GM21786 (cell line): ENCODE data around the gene CAMTA1.

Experiments
- ATAC-seq: cut with Tn5 transposase; IDR thresholded peaks from one replicate; pipeline ENCODE4 v1.9.1; 2021; ENCODE audit not compliant: unreplicated experiment

CAMTA1 gene

DNA sequence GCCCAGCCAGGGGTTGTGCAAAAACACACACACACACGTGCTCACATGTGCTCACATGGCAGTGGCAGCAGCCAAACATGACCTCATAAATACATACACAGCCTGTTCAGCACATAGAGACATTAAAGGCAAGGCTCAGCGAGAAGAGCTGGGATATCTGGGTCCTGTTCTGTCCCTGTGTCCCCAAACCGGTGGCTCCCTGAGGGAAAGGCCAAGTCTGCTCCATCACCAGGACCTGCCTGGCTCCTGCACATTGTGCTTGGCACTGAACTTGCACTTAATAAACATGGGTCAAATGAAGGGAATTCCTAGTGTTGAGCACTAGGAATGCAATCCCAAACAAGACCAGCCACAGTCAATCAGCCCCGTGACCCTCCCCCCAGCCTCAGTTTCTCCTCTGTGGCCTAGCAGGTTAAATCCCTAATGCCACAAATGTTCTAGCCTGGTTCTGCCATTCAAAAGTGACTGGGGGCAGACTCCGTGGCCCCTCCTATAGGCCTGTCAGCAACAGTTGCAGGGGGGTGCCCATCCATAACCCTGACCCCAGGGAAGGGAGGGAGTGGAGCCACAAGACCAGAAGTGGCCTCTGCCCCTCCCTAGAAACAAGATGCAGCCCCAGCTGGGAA, 825.0 kb downstream of the CAMTA1 start:
- no peak for ATAC-seq

DNA sequence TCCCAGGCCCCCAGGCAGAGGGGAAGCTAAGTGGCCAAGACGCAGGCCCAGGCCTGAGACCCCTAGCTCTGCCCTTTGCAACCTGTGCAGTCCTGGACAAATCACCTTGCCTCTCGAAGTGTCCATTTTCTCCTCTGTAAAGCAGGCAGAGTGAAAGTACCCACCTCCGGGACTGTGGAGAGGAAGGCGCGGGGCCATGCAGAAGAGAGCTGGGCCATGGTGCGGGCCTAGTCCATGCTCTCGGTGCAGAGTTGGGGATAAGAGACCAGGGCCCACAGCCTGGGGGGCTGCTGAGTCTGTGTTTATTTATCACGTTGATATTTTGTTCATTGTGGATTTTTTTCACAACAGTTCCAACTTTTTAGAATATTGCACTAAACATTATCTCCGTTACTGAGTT, 825.7 kb downstream of the CAMTA1 start:
- no peak for ATAC-seq

DNA sequence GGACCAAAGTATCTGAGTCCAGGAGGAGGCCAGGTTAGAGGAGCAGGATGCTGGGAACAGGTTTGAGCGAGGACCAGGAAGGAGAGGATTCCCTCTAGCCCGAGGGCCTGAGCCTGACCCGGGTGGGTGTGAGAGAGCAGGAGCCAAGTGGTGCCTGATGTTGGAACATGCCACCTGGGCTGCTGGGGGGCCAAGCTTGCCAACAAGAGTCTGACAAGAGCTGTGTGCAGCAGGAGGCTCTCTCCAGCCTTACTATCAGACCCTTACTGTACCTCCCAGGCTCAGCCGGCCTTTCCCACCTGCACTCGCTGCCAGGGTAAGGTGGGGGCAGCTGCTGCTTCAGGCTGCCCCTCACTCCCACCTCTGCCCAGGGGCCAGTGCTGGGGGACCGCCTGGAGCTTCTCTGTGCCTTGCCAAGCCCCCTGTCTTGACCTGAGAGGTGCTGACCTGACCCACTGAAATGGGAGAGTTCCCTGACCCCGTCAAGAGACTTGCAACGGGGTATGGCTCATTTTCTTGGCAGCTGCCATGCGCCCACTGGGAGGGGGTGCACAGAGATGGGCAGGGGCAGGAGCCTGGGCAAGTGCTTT, 826.3 kb downstream of the CAMTA1 start:
- no peak for ATAC-seq

DNA sequence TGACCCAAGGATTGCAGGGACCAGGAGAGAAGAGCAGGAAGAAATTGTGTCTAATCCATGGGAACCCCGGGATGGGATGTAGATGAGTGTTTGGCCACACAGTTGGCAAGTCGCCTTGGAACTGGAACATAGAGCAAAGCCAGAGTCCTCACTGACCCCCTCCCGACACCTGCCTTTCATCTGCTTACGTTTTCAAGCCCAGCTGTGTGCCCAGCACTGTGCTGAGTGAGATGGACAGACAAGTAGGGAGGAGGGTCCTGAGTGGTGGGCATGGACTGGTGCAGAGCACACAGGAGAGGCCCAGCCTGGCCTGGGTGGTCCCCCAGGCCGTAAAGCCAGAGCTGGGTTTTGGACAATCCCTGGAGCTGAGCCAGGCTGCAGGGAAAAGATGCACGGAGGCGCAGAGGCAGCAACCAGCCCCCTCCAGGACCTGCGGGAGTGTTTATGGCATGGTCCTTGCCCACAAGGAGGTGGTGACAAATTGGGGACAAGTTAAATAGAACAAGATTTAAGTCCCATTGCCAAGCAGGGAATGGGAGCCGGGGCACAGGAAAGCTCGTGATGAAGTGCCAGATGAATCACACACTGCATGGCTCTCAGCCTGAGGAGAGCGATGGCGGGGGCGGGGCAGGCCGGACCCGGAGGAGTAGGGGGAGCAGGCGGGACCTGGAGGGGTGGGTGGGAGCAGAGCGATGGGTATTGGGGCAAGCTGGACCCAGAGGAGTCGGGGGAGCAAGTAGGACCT, 828.0 kb downstream of the CAMTA1 start:
- ATAC-seq = no peak

DNA sequence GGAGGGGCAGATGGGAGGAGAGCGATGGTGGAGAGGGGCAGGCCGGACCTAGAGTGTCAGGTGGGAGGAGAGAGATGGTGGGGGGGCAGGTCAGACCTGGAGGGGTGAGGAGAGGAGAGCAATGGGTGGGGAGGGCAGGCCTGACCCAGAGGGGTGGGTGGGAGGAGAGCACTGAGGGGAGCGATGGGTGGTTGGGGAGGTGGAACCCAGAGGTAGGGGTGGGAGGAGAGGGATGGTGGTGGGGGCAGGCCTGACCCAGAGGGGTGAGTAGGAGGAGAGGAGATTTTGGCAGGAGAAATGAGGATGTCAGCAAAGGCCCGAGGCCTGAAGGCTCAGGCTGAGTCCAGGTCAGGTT, 828.6 kb downstream of the CAMTA1 start:
- ATAC-seq = no peak

DNA sequence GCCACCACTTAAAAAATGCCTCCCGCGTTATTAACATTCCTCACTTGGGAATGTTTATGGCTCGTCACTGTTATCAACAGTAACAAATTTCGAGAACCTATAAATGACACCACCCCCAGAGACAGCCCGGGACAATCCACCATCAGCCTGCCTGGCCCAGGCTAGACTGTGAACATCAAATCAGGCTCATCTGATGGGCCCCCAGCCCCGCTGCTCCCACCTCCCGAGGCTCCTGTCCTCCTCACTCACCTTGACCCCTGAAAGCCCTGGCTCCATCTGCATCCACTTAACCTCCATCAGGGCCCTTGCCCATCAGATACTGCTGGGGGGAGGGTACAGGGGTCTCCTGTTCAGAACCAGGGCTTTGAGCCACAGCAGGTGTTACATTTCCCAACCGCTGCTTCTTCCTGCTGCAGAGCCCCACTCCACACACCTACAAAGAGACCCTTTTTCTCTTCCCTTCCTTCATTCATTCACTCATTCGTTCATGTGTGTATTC, 829.4 kb downstream of the CAMTA1 start:
- ATAC-seq = no peak

DNA sequence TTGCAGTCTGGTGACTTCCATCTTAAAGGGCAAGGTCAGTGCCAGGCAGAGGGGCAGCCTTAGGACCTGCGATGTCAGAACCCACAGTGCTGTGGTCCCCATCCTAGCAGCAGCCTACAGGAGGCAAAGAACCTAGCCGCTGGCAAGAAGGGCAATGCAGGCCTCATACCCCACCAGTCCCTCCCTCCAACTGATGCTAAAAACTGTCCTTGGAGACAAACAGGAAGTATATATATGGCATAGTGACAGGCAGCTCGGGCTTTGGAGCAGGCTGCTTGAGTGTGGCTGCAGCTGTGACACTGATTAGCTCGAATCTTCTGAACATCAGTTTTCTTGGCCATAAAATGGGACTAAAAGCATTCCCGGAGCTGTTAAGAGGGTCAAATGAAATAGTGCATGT, 829.9 kb downstream of the CAMTA1 start:
- ATAC-seq = no peak

DNA sequence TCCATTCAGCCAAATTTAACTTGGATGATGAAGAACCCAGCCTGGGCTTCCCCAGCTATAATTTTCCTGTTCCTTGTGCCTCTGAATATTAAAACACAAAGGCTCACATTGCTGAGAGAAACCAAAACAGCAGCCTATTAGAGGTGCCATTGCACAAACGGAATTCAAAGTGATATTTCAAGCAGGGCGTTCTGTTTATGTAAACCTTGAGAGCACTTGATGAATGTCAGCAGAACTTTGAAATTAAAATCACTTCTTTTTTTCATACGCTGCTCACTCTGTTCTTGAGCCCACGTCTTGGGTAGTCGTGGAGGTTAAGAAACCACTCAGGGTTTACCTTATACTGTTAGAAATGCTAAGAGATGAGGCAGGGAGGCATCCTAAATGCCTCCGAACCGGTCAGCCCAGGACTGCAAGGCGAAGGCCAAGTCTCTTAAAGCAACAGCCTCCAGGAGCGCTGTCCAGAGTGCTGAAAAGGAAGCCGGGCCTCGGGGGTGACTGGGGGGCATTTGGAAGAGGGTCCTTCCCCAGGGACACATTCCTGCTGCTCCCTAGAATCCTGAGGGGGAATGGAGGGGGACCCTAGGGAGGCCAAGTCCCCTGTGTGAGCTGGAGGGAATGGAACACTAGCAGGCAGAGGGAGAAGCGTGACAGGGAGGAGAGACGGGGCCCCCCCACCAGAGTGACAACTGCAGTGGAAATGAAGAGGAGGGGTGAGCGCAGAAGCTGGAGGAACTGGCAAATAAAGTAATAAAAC, 831.0 kb downstream of the CAMTA1 start:
- ATAC-seq = no peak

DNA sequence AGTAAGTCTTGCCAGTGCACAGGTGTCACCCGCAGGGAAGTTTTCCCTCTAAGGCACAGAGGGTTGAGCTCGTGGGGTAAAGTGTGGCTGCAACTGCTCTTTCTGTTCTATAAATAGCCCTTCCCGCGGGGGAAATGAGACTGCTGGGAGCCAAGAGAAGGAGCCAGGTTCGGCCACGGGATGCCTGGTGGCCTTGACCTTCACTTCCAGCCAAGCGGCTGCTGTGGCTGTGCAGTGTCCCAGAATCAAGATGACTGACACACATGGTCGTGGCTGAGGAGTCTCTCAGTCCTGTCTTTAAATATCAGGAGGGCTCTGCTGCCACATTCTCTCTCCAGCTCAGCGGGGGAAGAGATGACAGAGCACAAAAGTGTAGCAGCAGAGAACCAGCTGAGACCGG, 831.7 kb downstream of the CAMTA1 start:
- ATAC-seq = no peak

DNA sequence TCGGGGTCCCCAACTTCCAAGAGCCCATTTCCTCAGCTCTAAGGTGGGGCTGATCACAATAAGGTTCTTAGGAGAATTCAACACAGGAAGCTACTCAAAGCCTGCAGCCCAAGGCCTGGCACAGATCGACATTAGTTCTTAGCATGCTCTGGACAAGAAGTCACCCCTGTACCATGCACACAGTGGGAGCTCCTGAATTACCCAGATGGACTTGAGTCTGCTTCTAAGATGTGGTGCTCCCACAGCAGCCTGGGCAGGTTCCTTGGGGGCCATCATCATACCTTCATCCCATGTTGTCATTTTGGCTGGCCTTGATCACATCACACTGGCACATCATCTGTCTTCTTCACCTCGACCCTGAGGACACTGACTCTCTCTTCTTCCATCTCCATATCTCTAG, 832.6 kb downstream of the CAMTA1 start:
- ATAC-seq = no peak

DNA sequence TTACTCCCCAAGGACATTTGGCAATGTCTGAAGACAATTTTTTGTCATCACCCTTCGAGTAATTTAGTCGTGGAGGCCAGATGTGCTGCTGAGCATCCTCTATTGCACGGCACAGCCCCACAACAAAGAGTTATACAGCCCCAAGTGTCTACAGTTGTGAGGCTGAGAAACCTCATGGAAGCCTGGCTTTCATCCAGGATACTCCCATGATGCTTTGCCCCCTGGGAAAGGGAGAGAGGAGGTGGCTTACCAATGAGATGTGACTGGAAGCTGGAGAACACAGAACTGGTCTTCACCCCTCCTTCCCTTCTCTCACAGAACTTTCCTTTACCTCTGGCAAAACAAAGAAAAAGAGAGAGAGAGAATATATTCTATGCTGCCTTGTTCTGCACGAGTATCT, 834.9 kb downstream of the CAMTA1 start:
- ATAC-seq = no peak

DNA sequence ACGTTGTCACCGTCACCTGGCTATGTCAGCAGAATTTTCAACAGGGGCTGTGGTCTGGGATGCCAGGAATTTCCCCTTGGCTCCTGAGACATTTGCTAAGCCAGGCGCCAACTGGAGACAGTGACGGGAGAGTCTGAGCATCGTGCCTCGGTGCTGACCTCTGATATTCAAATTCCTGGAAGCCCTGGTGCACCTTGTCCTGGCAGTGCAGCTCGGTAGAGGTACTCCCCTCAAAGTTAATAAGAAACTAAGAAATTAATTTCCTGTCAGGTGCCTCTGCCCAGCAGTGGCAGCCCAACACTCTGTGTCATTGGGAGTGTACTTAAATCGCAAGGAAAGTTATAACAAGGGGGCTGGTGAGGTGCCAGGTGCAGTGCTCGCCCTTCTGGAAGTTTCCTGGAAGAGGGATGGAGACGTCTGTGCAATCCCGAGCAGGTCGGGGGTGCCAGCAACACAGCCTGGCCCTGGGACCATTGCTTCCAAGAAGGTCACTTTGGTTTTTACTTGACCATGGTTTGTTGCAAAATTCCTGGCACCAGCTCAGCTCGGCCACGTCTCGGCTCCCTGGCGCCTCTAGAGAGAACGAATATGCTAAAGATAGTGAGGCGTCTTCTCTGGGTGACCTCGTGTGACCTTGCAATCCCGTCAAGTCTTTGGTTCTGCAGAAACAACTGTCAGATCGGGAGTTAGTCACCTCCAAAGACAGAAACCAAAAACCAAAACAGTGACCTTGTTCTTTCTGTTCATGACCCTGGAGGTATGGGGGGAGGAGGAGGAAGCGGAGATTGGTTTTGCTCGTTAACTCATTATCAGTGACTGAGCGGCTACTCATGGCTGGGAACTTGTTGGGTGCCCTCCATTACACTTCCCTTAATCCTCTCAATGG, 836.3 kb downstream of the CAMTA1 start:
- no peak for ATAC-seq

DNA sequence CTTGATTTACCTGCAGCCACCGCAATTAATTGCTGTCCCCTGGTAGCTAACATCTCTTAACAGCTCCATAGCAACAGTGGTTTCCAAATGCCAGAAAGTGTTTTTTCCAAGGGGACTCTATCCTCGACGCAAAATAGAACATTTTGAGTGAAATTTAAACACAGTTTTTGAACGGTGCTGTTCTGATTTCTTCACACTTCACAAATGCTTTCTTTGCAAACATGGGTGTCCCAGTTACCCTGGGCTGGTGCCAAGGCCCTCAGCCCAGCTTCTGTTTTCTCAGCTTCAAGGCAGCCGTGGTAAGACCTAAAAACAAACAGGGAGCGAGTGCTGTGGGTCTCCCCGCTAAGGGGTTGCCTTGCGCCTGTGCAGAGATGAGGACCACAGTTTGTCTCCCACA, 838.6 kb downstream of the CAMTA1 start:
- no peak for ATAC-seq

DNA sequence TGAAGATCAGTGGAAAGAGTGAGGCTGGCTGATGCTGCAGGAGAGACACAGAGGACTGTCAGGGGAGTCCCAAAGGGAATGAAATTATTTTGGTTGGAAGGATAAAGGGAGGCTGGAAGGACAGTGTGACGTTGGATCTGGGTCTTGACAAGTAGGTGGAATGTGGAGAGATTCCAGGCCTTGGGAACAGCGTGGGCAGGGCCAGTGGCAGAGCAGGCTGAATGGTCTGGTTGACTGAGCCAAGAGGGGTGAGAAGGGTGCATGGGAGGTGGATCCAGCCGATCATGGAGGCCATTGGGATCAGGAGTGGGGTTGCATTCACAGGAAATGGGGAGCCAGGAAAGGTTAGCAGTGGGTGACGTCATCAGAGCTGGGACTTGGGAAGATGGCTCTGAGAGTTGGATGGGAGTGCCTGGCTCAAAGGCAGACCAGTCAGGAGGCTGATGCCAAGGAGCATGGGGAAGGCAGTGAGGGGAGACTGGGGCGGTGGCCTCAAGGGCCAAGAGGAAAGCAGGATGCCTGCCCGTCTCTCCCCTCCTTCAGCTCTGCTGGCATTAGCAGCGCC, 839.6 kb downstream of the CAMTA1 start:
- no peak for ATAC-seq

DNA sequence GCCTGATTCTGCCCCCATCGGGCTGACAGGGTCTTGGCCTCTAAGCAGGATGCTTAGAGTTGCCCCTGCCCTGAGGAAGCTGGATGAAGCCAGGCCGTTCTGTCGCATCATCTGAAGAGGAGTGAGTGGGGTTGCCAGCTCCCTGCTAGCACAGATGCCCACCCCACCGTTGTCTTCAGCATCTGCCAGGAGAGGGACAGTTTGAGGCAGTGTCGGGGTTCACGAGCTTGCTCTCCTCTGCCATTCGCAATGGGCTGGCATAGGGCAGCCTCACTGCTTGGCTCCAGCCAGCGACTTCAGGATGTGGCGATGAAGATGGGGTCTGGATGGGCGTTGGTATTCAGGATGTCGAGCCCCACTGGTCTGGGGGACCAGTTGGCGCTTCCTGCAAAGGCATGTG, 840.1 kb downstream of the CAMTA1 start:
- no peak for ATAC-seq

DNA sequence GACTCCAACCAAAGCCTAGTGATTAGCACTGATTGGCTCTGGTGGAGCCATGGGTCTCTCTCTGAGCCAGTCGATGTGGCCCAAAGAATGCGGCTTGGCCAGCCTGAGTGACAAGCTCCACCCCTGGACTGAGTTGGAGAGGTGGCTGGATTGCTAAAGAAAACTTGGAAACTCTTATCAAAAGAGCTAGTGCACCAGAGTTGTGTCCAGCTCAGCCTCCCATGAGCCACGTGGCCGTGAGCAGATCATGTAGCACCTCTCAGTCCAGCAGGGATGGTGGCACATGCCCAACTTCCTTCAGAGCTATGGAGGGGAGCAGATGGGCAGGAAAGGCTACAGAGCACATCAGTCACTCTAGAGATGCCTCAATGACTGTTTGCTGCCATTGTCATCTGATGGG, 843.0 kb downstream of the CAMTA1 start:
- ATAC-seq = no peak

DNA sequence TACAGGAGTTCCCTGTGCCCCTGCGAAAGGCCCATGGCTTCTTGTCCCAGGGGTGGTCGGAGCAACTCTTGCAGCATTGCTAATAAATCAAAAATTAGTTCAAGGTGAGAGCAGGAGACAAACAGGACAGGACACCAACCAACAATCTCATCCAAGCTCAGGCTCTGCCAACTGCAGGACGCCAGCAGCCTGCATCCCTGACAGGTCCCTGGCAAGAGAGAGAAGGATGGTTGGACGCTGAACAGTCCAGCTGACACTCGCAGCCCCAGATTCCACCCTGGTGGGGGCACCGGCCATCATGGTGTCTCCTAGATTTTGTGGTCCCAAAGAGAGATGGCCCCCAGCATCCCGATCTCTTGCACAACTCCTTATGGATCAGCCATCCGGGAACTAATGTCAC, 843.8 kb downstream of the CAMTA1 start:
- no peak for ATAC-seq

DNA sequence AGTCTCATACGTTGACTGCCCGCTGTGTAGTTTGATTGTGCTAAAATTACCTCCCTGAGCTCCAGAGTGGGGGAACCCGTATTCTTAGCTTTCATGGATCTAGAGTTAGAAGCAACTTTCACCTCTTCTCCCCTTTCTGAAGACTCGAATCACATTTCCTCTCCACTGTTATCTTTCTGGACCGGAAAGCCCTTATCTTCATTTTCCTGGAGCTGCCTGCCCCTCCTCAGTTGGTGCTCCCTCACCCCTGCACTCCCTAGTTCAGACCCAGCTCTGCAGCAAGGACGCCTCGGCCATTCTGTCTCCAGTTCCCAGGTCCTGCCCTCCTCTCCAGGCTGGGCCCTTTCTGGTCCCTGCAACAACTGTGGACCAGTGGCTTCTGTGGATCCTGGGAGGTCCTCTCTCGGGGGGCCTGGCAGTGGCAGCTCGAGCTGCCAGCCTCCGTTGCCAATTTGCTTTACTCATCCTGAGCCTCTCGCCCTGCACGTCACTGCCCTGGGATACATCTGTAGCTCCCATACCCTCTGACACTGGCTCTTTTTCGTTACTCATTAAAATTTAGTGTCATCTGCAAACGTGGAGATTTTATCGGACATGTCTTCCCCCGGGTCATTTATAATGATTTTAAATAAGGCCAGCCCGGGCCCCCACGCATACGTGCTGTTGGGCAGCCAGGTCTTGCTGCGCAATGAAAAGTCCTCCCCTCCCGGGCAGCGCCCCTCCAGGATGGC, 844.4 kb downstream of the CAMTA1 start:
- ATAC-seq = no peak

DNA sequence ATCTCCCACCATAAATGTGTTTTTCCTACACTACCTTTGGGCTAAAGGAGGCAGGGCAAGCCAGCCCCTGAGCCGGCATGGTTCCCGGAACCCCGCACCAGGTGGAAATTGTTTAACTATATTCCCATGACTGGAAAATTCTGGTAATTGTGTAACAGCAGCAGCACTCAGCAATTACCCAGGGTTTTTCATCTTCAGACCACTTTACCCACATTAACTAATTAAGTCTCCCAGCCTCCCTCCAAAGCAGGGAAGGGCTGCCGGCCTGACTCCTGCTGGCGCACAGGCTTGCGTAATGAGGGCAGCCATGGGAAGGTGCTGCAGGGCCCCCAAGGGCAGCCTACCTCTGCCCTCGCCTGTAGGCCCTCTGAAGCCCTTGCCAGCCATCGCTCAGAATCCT, 845.1 kb downstream of the CAMTA1 start:
- ATAC-seq = no peak

DNA sequence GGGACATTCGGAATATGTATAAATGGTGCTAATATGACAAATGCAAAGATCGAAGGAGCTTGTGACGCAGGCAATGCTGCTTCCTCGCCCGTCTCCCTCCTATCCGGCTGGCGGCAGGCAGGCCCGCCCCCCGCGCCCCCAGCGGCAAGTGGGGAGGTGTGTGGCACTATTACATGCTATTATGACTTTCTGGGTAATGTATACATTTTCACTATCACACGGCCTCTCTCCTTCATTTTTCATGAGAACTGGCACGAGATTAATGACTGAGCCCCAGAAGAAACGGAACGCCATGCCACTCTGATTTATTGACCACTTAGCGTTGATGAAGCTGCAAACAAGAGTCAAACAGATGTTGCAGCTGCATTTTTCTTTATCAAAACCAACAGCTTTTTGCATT, 846.9 kb downstream of the CAMTA1 start:
- ATAC-seq = no peak
